D721Med (cell line): ENCODE data around the gene PI4KB.

ENCODE experiments used
- DNase-seq: peaks from one replicate; pipeline ENCODE4 v3.0.0; 2011; ENCODE audit warnings: low spot score; ENCODE audit not compliant: insufficient read length
- FAIRE-seq: peaks from 2 replicates; lab custom pipeline; 2011; peaks lifted over from hg19 to GRCh38; lab: Jason Lieb, UNC
- TF ChIP-seq, protein P1 (sequence below): IDR thresholded peaks from 2 replicates; pipeline ENCODE4 v1.5.1; 2012; ENCODE audit warnings: mild to moderate bottlenecking, control low read depth; ENCODE audit not compliant: insufficient read depth; ENCODE audit errors: missing control alignments

Gene PI4KB

DNA sequence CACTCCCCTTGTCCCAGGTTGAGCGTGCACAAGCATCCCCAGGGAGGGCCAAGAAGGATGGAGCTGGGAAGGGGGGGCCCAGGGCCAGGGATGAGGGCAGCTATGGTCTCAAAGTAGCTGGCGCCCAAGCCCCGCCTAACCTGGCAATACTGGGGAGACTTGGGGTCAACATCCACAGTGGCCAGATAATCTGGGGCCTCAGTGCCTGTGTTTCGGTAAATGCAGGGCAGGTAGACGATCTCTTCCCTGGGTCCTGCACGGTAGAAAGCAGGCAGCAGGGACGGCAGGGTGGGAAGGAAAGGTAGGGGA lies 42.0 kb upstream of the PI4KB start:
- DNase-seq: no peak
- FAIRE-seq: no peak
- TF ChIP-seq, protein P1, sequence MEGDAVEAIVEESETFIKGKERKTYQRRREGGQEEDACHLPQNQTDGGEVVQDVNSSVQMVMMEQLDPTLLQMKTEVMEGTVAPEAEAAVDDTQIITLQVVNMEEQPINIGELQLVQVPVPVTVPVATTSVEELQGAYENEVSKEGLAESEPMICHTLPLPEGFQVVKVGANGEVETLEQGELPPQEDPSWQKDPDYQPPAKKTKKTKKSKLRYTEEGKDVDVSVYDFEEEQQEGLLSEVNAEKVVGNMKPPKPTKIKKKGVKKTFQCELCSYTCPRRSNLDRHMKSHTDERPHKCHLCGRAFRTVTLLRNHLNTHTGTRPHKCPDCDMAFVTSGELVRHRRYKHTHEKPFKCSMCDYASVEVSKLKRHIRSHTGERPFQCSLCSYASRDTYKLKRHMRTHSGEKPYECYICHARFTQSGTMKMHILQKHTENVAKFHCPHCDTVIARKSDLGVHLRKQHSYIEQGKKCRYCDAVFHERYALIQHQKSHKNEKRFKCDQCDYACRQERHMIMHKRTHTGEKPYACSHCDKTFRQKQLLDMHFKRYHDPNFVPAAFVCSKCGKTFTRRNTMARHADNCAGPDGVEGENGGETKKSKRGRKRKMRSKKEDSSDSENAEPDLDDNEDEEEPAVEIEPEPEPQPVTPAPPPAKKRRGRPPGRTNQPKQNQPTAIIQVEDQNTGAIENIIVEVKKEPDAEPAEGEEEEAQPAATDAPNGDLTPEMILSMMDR: no peak

DNA sequence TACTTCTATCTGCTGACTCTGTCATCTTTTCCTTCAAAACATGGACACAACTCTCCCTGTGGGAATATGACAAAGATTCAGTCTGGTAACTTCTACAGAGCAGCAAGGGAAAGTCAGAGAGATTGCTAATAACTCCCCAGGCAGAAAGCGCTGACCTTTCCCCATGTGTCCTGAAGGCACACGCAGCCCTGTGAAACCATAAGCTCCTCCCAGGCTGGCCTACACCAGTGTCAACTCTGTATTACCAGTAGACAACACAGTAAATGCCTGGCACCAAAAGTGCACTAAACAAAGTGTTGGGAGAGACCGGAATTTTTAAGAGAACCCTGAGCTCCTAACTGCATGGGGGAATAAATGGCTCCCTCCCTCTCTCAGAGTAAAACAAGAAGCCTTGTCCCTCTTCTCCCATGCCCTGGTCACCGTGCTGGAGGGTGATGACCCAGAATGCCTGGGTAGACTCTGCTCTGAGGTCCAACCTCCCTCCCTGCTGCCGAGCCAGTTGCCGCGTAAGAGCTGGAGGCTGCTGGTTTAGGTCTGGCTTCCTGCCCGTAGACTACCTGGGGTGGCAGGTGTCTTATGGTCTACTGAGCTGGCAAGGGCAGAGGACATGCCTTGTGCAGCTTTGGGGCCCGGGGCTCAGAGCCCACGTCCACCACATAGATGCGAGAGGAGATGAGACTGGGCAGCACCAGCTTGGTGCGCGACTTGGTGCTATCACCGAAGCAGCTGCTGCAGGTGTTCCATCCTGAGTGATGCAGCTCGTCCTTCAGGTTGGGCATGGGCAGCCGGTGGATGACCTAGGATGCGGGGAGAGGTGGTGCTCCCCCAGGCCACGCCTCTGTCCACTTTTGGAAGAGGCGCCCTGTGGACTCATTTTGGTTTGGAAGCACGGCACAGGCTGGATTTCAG lies 41.4 kb upstream of the PI4KB start:
- DNase-seq (no peak), FAIRE-seq (no peak)
- TF ChIP-seq, protein P1: no peak

DNA sequence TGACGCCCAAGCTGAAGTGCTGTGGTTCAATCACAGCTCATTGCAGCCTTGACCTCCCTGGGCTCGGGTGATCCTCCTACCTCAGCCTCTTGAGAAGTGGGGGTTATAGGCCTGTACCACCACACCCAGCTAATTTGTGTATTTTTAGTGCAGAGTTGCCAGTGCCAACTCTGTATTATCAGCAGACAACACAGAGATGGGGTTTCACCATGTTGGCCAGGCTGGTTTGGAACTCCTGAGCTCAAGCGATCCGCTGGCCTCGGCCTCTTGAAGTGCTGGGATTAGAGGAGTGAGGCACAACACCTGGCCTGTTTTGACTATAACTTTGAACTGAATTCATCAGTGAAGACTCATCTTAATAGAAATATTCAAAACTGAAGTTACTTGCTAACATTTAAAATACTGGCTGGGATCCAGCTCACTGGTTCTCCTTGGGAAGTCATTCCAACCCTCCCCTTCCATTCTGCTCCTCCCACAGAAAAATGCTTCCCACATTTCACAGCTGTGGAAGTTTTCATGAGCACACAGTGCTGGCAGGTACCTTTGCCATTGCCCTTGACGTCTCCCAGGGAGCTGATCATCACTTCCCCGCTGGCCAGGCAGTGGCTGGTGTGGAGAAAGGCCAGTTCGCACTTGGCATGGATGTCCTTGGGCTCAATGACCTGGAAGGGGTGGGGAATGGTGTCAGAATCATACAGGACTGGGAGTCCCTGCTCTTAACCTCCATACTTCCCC lies 40.6 kb upstream of the PI4KB start:
- FAIRE-seq: no peak
- no peak for DNase-seq
- TF ChIP-seq, protein P1: no peak

DNA sequence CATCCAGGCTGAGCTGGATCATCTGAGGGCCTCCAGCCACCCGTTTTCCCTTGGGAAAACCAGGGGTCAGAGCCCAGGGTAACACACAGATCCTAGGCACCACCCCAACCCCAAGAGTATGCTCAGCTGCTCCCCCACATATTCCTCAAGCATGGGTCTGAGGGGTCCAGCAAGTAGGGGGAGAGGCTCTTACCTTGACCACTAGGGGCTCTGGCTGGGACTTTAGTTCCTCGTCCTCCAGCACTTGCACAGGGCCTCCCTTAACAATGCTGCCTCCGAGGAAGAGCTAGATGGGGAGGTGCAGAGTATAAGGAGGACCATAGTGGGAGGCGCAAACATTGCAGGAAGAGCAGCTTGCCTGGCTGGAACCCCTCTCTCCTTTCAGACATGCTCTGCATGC lies 37.8 kb upstream of the PI4KB start:
- TF ChIP-seq, protein P1: no peak
- DNase-seq (no peak), FAIRE-seq (no peak)

DNA sequence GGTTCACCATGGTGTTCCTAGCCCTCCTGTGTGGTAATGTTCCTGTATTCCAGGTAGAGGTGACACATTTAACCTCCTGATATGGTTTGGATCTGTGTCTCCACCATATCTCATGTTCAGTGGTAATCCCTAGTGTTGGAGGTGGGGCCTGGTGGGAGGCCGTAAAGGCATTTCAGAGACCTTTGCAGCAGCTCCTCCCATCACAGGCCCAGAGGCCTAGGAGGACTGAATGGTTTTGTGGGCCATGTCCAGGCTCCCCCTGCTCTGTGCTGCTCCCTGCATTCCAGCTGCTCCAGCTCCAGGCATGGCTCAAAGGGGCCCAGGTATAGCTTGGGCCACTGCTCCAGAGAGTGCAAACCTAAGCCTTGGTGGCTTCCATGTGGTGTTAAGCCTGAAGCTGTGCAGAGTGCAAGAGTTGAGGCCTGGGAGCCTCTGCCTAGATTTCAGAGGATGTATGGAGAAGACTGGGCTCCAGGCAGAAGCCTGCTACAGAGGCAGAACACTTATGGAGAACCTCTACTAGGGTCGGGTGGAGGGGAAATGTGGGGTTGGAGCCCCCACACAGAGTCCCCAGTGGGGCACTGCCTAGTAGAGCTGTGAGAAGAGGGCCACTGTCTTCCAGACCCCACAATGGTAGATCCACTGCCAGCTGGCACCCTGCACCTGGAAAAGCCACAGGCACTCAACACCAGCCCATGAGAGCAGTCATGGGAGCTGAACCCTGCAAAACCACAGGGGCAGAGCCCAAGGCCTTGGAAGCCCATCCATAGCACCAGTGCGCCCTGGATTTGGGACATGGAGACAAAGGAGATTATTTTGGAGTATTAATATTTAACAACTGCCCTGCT lies 35.3 kb upstream of the PI4KB start:
- FAIRE-seq (no peak), DNase-seq (no peak)
- TF ChIP-seq, protein P1: no peak

DNA sequence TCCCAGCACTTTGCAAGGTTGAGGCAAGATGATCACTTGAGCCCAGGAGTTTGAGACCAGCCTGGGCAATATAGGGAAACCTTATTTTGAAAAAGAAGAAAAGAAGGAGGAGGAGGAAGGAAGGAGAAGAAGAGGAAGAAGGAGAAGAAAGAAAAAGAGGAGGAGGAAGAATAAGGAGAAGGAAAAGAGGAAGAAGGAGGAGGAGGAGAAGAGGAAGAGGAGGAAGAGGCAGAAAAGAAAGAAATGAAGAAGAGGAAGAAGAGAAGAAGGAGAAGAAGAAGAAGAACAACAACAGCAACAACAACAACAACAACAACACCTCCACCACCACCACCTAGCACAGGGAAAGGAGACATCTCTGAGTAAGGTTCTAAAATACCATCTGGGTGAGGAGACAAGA lies 34.7 kb upstream of the PI4KB start:
- FAIRE-seq: no peak

More for the DNA sequence above, 34.7 kb upstream of the PI4KB start:
- TF ChIP-seq, protein P1: no peak
- DNase-seq: no peak
